HCT116 (cell line): ENCODE data around the gene XAGE2.

Experiments used
- EZH2 ChIP-seq: fragments of 200-600 bp; sonication (generic); IDR thresholded peaks from 2 replicates; pipeline ENCODE4 v1.6.1; 2017; ENCODE audit warnings: antibody characterized with exemption, mixed run types
- POLR2A ChIP-seq: IDR thresholded peaks from 2 replicates; pipeline ENCODE4 v1.7.0; 2011; ENCODE audit warnings: borderline replicate concordance; ENCODE audit not compliant: insufficient read depth, insufficient read length; ENCODE audit errors: extremely low read depth
- TF ChIP-seq, protein P1 (sequence below), 3 experiments: fragments of 200-600 bp in 1 of 3; sonication (generic) in 1 of 3; IDR thresholded peaks in 2 of 3; conservative IDR thresholded peaks in 1 of 3; 2 replicates each; pipeline ENCODE4 v1.5.1; 2012 to 2017; ENCODE audit warnings: low read depth in 2 of 3, low read length in 2 of 3, antibody characterized with exemption in 1 of 3, borderline replicate concordance in 1 of 3, control low read depth in 1 of 3, mild to moderate bottlenecking in 1 of 3, mixed read lengths in 1 of 3, mixed run types in 1 of 3, moderate library complexity in 1 of 3; ENCODE audit not compliant: insufficient read depth in 1 of 3

DNA sequence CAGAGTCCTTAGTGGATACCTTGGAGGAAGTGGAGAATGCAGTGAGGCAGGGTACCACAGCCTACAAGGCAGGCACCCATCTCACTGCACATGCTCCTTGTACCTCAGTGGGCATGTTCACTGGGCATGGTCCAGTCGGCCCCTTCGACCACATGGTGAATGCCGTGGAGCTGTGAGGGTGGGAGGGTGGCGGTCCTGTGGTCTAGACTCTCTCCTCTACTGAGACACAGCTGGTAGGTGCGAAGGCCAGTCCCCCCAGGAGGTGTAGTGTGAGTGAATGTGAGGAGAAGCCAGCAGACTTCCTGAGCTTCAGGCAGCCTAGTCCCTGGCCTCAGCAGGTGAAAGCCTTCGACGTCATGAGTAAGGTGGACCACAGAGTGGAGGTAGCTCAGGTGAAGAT lies 12.2 kb downstream of the XAGE2 start:
- TF ChIP-seq EZH2, result no peak
- no peak for TF ChIP-seq POLR2A
- TF ChIP-seq, protein P1, sequence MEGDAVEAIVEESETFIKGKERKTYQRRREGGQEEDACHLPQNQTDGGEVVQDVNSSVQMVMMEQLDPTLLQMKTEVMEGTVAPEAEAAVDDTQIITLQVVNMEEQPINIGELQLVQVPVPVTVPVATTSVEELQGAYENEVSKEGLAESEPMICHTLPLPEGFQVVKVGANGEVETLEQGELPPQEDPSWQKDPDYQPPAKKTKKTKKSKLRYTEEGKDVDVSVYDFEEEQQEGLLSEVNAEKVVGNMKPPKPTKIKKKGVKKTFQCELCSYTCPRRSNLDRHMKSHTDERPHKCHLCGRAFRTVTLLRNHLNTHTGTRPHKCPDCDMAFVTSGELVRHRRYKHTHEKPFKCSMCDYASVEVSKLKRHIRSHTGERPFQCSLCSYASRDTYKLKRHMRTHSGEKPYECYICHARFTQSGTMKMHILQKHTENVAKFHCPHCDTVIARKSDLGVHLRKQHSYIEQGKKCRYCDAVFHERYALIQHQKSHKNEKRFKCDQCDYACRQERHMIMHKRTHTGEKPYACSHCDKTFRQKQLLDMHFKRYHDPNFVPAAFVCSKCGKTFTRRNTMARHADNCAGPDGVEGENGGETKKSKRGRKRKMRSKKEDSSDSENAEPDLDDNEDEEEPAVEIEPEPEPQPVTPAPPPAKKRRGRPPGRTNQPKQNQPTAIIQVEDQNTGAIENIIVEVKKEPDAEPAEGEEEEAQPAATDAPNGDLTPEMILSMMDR (IDR thresholded peaks at IDR 0.05 in 2 of 3, conservative IDR thresholded peaks at IDR 0.05 in 1 of 3; ENCODE audit: borderline replicate concordance in 1 of 3, insufficient read depth in 1 of 3, low read depth in 2 of 3, low read length in 2 of 3), result no peak
